ENCODE measurements around the gene IDUA.

IDUA gene

DNA sequence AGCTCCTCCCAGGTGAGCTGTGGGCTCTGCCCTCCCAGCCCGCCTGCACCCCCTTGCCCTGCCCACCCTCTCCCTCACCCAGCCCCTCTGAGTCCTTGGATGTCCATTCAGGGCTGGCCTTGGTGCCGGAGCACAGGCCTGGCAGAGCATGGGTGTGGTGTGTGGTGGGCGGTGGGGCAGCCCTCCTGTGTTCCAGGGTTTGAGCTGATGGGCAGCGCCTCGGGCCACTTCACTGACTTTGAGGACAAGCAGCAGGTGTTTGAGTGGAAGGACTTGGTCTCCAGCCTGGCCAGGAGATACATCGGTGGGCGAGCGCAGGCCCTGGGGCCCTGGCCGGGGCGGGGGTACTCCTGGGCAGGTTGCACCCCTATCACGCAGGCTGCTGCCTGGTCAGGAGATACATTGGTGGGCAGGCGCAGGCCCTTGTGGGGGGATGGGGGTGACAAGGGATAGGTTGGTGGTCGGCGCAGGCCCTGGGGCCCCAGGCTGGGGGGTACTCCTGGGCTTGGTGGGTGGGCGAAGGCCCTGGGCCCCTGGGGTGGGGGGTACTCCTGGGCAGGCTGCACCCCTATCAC is 13.9 kb downstream of the IDUA start:
- no peaks in the 10 kb centered on the region for H3K36me3 ChIP-seq (ENCODE audit: insufficient read depth, low read length)
- H2AFZ ChIP-seq (ENCODE audit: low read depth, low read length), result no peak overlapping the region
- H3K9me3 ChIP-seq (ENCODE audit: low read length), result peaks cover 19% of the 10 kb centered on the region
- H3K4me1 ChIP-seq (ENCODE audit: insufficient read depth, low read length), result peaks cover 11% of the 10 kb centered on the region
- peaks cover 86% of the 10 kb centered on the region for H3K27me3 ChIP-seq (ENCODE audit: insufficient read depth, low read length)
- no peak overlapping the region for H3K4me3 ChIP-seq (ENCODE audit: low read length)

DNA sequence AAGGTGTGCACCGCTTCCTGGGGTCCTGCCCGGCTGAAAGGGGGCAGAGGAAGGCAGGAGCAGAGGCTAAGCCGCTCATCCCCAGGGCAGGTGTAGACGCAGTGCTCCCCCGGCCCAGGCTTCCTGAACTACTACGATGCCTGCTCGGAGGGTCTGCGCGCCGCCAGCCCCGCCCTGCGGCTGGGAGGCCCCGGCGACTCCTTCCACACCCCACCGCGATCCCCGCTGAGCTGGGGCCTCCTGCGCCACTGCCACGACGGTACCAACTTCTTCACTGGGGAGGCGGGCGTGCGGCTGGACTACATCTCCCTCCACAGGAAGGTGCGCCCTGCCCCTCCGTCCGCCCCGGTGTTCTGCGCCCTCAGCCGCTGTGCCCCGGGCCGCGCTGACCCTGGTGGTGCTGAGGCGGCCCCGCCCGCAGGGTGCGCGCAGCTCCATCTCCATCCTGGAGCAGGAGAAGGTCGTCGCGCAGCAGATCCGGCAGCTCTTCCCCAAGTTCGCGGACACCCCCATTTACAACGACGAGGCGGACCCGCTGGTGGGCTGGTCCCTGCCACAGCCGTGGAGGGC is 14.8 kb downstream of the IDUA start:
- H3K27me3 ChIP-seq (ENCODE audit: insufficient read depth, low read length), result peaks cover 81% of the 10 kb centered on the region
- H2AFZ ChIP-seq (ENCODE audit: low read depth, low read length), result no peak overlapping the region

DNA sequence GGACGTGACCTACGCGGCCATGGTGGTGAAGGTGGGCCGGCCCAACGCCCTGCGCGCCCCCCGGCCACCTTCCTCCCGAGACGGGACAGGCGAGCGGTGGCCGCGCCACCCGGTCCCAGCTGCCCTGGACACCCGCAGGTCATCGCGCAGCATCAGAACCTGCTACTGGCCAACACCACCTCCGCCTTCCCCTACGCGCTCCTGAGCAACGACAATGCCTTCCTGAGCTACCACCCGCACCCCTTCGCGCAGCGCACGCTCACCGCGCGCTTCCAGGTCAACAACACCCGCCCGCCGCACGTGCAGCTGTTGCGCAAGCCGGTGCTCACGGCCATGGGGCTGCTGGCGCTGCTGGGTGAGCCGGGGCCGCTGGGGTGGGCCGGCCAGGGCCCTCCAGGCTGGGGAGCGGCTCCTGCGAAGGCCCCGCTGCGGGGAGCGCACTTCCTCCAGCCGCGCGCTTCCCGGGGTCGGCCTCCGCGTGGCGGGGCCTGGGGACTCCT is 15.3 kb downstream of the IDUA start:
- H3K27me3 ChIP-seq (ENCODE audit: insufficient read depth, low read length), result peaks cover 81% of the 10 kb centered on the region
- H3K4me3 ChIP-seq (ENCODE audit: low read length), result no peak overlapping the region
- H3K36me3 ChIP-seq (ENCODE audit: insufficient read depth, low read length), result no peaks in the 10 kb centered on the region
- peaks cover 11% of the 10 kb centered on the region for H3K4me1 ChIP-seq (ENCODE audit: insufficient read depth, low read length)
- H3K9me3 ChIP-seq (ENCODE audit: low read length), result peaks cover 22% of the 10 kb centered on the region
- H2AFZ ChIP-seq (ENCODE audit: low read depth, low read length), result no peak overlapping the region

More for the DNA sequence above, 14.8 kb downstream of the IDUA start:
- peaks cover 19% of the 10 kb centered on the region for H3K9me3 ChIP-seq (ENCODE audit: low read length)
- no peak overlapping the region for H3K4me3 ChIP-seq (ENCODE audit: low read length)
- H3K4me1 ChIP-seq (ENCODE audit: insufficient read depth, low read length), result peaks cover 11% of the 10 kb centered on the region
- no peaks in the 10 kb centered on the region for H3K36me3 ChIP-seq (ENCODE audit: insufficient read depth, low read length)

DNA sequence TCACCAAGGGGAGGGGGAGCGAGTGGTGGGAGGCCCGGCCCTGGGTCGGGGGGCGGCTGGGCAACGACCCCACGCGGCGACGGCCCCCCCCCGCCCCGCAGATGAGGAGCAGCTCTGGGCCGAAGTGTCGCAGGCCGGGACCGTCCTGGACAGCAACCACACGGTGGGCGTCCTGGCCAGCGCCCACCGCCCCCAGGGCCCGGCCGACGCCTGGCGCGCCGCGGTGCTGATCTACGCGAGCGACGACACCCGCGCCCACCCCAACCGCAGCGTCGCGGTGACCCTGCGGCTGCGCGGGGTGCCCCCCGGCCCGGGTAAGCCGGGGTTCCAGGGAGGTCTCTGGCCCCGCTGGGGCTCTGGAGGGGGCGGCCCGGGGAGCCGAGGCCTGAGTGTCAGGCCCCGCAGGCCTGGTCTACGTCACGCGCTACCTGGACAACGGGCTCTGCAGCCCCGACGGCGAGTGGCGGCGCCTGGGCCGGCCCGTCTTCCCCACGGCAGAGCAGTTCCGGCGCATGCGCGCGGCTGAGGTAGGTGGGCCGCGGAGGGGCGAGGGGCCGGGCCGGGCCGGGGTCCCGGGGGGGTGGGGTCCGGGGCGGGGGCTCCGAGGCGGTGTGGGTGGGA is 15.9 kb downstream of the IDUA start:
- Histone ChIP-seq H3K4me3 (ENCODE audit: low read length) (no peak overlapping the region), H3K36me3 (ENCODE audit: insufficient read depth, low read length) (no peaks in the 10 kb centered on the region), H2AFZ (ENCODE audit: low read depth, low read length) (no peak overlapping the region)

DNA sequence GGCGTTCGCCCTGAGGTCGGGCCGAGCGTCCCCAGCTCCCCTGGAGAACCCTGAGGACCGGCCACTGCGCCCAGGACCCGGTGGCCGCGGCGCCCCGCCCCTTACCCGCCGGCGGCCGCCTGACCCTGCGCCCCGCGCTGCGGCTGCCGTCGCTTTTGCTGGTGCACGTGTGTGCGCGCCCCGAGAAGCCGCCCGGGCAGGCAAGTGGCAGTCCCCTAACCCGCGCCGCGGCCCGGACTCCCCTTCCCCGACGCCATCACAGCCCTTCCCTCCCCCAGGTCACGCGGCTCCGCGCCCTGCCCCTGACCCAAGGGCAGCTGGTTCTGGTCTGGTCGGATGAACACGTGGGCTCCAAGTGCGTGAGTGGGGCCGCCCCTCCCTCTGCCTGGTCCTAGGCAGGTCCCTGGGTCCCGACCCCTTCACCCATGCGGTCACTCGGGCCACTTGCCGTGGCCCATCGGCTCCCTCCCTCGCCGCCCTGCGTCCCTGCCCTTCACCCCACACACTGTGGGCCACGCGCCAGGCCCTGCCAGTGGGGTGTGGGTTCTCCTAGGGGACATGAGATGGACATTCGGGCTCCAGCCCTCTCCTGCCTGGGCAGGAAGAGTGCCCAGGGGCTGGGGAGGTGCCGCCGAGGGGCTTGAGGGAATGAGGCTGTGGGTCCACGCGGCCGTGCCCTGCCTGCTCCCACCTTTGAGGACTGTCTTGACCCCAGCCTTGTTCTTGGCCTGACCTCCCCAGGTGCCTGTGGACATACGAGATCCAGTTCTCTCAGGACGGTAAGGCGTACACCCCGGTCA is 16.6 kb downstream of the IDUA start:
- Histone ChIP-seq H3K36me3 (ENCODE audit: insufficient read depth, low read length) (no peaks in the 10 kb centered on the region), H3K27me3 (ENCODE audit: insufficient read depth, low read length) (peaks cover 82% of the 10 kb centered on the region), H3K4me3 (ENCODE audit: low read length) (no peak overlapping the region), H3K9me3 (ENCODE audit: low read length) (peaks cover 22% of the 10 kb centered on the region), H3K4me1 (ENCODE audit: insufficient read depth, low read length) (peaks cover 7% of the 10 kb centered on the region), H2AFZ (ENCODE audit: low read depth, low read length) (no peak overlapping the region)

More for the DNA sequence above, 15.9 kb downstream of the IDUA start:
- H3K27me3 ChIP-seq (ENCODE audit: insufficient read depth, low read length), result peaks cover 83% of the 10 kb centered on the region
- peaks cover 8% of the 10 kb centered on the region for H3K4me1 ChIP-seq (ENCODE audit: insufficient read depth, low read length)
- peaks cover 22% of the 10 kb centered on the region for H3K9me3 ChIP-seq (ENCODE audit: low read length)

DNA sequence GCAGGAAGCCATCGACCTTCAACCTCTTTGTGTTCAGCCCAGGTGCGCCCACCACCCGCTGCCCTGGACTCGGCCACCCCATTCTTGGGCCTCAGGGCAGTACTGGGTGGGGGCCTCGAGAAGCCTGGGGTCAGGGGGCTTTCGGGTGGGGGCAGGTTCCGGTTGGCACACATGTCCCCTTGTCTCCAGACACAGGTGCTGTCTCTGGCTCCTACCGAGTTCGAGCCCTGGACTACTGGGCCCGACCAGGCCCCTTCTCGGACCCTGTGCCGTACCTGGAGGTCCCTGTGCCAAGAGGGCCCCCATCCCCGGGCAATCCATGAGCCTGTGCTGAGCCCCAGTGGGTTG is 17.2 kb downstream of the IDUA start:
- Histone ChIP-seq H3K4me3 (ENCODE audit: low read length) (no peak overlapping the region), H3K9me3 (ENCODE audit: low read length) (peaks cover 22% of the 10 kb centered on the region), H3K36me3 (ENCODE audit: insufficient read depth, low read length) (no peaks in the 10 kb centered on the region), H2AFZ (ENCODE audit: low read depth, low read length) (no peak overlapping the region), H3K27me3 (ENCODE audit: insufficient read depth, low read length) (peaks cover 85% of the 10 kb centered on the region), H3K4me1 (ENCODE audit: insufficient read depth, low read length) (peaks cover 11% of the 10 kb centered on the region)

DNA sequence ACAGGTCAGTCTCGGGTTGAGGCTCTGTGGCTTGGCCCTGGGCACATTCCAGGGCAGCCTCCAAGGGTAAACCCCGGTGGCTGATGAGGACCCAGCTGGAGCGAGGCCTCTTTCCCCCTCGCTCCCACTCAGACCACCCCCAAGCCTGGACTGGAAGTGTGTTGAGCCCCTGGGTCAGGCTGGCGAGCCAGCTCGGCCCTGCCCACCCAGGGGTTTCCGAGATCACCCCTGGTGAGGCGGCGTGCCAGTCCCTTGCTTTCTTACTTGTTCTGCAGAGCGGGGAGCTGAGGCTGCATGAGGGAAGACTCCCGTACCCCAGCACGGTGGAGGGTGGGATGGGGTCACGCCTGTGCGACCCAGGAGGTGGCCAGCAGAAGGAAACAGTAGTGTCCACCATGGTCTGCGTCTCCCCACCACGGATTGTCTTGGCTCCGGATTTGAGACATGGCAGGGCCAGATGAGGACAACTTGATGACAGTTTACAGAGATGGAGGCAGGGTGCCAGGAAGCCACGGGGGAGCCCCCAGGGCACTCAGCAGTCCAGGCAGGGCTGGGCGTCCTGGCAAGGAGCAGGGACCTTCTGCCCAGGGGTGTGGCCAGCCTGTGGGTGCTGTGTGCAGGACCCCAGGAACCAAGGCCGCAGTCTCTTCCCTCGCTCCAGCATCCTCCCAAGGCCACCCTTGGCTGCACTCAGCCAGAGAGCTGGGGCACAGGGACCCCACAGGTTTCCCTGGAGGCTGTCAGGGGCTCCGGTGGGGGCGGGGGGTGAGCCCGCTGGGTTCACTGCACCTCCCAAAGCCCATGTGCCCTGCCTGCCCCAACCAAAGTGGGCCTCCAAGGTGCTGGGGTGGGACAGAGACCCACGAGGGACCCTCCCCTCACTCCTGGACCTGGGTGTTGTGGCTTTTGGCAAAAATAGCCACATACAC is 18.0 kb downstream of the IDUA start:
- peaks cover 84% of the 10 kb centered on the region for H3K27me3 ChIP-seq (ENCODE audit: insufficient read depth, low read length)
- H3K36me3 ChIP-seq (ENCODE audit: insufficient read depth, low read length), result no peaks in the 10 kb centered on the region
- peaks cover 22% of the 10 kb centered on the region for H3K9me3 ChIP-seq (ENCODE audit: low read length)
- H3K4me1 ChIP-seq (ENCODE audit: insufficient read depth, low read length), result peaks cover 9% of the 10 kb centered on the region
- no peak overlapping the region for H2AFZ ChIP-seq (ENCODE audit: low read depth, low read length)
- H3K4me3 ChIP-seq (ENCODE audit: low read length), result no peak overlapping the region

DNA sequence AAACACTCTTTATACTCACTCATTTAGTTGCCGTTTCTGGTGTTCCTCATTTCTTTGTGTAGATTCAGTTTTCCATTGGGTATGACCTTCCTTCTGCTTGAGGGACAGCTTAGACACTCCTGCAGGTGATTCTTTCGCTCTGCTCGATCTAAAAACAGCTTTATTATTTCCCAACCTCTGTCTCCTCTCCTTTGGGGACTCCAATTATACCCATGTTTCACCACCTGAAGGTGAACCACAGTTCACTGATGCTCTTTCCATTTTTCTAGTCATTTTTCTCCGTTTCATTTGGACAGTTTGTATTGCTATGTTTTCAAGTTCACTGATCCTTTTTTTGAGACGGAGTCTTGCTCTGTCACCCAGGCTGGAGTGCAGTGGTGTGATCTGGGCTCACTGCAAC is 20.0 kb downstream of the IDUA start:
- Histone ChIP-seq H2AFZ (ENCODE audit: low read depth, low read length) (no peak overlapping the region), H3K4me1 (ENCODE audit: insufficient read depth, low read length) (peaks cover 15% of the 10 kb centered on the region), H3K9me3 (ENCODE audit: low read length) (peaks cover 12% of the 10 kb centered on the region), H3K27me3 (ENCODE audit: insufficient read depth, low read length) (peaks cover 75% of the 10 kb centered on the region), H3K4me3 (ENCODE audit: low read length) (no peak overlapping the region), H3K36me3 (ENCODE audit: insufficient read depth, low read length) (no peaks in the 10 kb centered on the region)

DNA sequence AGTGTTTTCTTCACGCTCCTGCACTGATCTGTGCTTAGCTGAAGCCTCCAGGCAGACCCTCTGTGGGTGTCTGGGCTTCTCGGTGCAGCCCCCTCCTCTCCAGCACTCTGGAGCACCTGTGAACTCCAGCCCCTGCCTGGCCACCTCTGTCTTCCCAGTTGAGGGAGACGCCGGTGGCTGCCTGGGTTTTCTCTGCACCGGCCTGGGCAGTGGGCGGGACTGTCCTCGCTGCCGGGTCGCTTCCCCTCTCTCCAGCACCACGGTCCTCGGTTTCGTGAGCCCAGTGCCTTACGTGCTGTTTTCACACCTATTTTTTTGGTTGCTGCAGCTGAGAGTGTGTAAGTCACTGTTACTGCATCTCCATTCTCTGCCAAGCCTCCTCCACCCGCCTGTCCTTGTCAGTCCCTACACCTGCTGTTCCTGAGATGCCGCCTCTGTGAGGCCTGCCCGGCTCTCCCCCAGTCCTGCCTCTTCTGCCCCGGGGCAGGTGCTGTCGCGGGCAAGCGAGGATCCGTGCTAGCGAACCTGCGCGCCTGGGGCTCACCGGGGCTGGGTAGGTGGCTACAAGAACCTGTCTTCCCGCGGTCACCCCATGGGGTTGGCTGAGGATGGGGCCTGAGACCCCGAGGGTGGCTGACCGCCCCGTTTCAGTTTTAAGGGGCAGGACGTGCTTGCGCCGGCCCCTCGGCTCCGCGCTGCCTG is 22.1 kb downstream of the IDUA start:
- H3K4me1 ChIP-seq (ENCODE audit: insufficient read depth, low read length), result peaks cover 22% of the 10 kb centered on the region
- peaks cover 11% of the 10 kb centered on the region for H3K36me3 ChIP-seq (ENCODE audit: insufficient read depth, low read length)
- peaks cover 55% of the 10 kb centered on the region for H3K27me3 ChIP-seq (ENCODE audit: insufficient read depth, low read length)
- H3K4me3 ChIP-seq (ENCODE audit: low read length), result peak overlapping the region; percentile 40
- peaks cover 9% of the 10 kb centered on the region for H3K9me3 ChIP-seq (ENCODE audit: low read length)
- peak overlapping the region; percentile 21 for H2AFZ ChIP-seq (ENCODE audit: low read depth, low read length)

DNA sequence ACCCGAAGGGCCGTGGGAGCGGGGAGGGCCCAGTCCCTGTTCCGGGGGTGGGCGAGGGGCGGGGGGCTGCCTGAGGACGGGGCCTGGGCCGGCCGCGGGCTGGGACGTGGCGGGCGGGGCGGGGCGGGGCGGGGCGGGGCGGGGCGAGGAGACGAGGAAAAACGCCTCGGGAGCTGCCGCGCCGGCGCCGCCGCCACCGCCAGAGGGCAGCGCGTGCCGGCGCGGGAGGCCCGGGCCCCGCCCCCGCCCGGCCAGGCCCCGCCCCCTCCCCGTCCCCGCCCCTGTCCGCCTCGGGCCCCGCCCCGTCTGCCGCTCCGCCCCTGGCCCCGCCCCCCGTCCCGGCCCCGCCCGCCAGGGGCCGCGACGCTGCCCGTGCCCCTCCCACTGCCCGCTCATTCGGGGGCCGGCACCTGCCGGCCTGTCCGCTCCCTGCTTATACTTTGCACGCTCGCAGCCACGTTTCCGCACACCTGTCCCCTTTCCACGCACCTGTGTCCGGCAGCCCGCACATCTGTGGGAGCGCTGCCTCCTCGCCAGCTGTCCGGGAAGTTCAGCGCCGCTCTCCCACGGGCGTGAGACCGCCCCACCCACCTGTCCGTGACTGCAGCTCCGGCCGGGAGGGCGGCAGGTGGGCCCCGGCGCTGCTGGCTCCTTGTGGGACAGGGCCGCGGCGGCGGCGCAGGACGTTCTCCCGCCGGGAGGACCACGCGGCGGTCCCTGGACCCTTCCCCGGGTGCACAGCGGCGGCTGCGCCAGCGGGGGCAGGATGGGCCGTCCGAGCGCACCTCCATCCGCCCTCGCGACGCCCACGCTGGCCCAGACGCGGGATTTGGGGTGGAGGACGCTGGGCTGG is 22.9 kb downstream of the IDUA start:
- Histone ChIP-seq H3K4me3 (ENCODE audit: low read length) (peak overlapping the region; percentile 40), H3K4me1 (ENCODE audit: insufficient read depth, low read length) (peaks cover 30% of the 10 kb centered on the region), H3K9me3 (ENCODE audit: low read length) (peaks cover 7% of the 10 kb centered on the region), H3K36me3 (ENCODE audit: insufficient read depth, low read length) (peaks cover 11% of the 10 kb centered on the region), H2AFZ (ENCODE audit: low read depth, low read length) (peak overlapping the region; percentile 21), H3K27me3 (ENCODE audit: insufficient read depth, low read length) (peaks cover 47% of the 10 kb centered on the region)

DNA sequence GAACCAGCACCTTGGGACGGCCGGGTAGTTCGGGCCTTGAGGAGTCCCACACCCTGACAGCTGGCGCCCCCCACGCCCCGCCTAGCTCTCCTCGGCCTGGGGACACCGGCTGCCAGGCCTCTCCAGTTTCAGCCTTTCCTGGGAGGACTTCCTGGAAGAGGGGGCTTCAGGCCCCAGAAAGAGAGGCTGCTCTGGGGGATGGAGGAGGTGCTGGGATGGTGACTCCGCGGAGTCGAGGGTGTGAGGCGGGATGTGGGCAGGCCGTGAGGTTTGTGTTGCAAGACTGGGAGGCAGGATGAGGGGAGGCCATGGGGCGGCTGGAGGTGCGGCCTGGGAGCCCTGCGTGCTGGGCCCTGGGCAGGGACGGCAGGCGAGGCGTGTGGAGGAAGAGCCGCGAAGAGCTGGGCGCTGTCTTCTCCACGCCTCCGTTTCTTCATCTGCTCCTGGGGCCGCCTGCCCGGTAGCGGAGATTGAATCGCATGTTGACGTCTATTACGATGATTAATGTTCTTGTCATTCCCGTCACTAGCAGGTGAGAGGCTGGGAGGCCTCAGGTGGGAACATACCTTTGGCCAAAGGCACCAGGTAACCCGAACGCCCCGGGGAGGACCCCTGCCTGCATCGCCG is 23.7 kb downstream of the IDUA start:
- Histone ChIP-seq H3K4me3 (ENCODE audit: low read length) (peak overlapping the region; percentile 29), H3K27me3 (ENCODE audit: insufficient read depth, low read length) (peaks cover 39% of the 10 kb centered on the region)

More for the DNA sequence above, 23.7 kb downstream of the IDUA start:
- H3K36me3 ChIP-seq (ENCODE audit: insufficient read depth, low read length), result peaks cover 11% of the 10 kb centered on the region
- peaks cover 37% of the 10 kb centered on the region for H3K4me1 ChIP-seq (ENCODE audit: insufficient read depth, low read length)
- peaks cover 4% of the 10 kb centered on the region for H3K9me3 ChIP-seq (ENCODE audit: low read length)
- no peak overlapping the region for H2AFZ ChIP-seq (ENCODE audit: low read depth, low read length)
